Stimulated activated CD4-positive, alpha-beta T cell treated with anti-CD3 and anti-CD28 coated beads, Interleukin-1b, Interleukin-23, amount 100 ng/mL, for 24 hours (primary cell): ENCODE results near the gene NDUFS3.

Source experiments
- DNase-seq, 4 experiments: peaks; one replicate each; pipeline ENCODE4 v3.0.0-alpha.2; 2020; ENCODE audit warnings: low read depth in 4 of 4, low spot score in 1 of 4

NDUFS3 gene

DNA sequence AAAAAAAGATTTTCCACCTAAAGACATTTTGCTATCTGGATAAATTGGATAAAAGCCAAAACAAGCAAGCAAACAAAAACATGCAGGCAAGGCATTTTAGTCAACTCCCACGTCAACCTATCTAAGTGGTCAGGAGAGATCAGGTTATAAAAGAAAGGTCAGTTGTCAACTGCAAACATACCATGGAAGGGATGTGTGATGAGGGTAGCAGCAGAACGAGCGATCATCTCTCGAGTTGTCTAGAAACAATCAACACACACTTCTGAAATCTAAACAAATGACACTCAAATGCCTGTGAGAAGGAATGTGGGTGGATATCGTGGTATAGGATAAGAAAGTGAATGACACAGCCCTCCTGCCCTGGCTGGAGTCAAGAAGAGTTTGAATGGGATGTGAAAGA lies 52.6 kb downstream of the NDUFS3 start:
- no peak for DNase-seq
